Limb (tissue), 2 donors: Measurements from ENCODE around the gene UBL4B.

Source experiments
- DNase-seq, 2 donors: peaks; one replicate each; pipeline ENCODE4 v3.0.0-alpha.2; 2016; ENCODE audit errors: extremely low spot score in 2 of 2

UBL4B gene

GRCh38 chr1:110084227-110085078 lies 27.8 kb upstream of the UBL4B start:
- peak in 1 of 2 donors; percentile 60 for DNase-seq

GRCh38 chr1:110085671-110086070 lies 26.6 kb upstream of the UBL4B start:
- DNase-seq, result no peak

GRCh38 chr1:110086961-110087360 lies 25.3 kb upstream of the UBL4B start:
- no peak for DNase-seq

- peak; percentile 27 to 51 for DNase-seq
Observed at GRCh38 chr1:110087812-110088738, 24.2 kb upstream of the UBL4B start.

GRCh38 chr1:110088739-110089316 lies 23.4 kb upstream of the UBL4B start:
- DNase-seq, result no peak

GRCh38 chr1:110089561-110090275 lies 22.5 kb upstream of the UBL4B start:
- DNase-seq, result no peak

- DNase-seq, result no peak
Observed at GRCh38 chr1:110091381-110091780, 20.9 kb upstream of the UBL4B start.

- DNase-seq, result no peak
Observed at GRCh38 chr1:110091791-110092190, 20.5 kb upstream of the UBL4B start.

GRCh38 chr1:110092991-110093390 lies 19.3 kb upstream of the UBL4B start:
- no peak for DNase-seq

GRCh38 chr1:110094931-110095654 lies 17.1 kb upstream of the UBL4B start:
- DNase-seq, result no peak

- DNase-seq, result no peak
Observed at GRCh38 chr1:110097507-110098221, 14.6 kb upstream of the UBL4B start.

GRCh38 chr1:110098222-110099026 lies 13.8 kb upstream of the UBL4B start:
- no peak for DNase-seq

- DNase-seq, result no peak
Observed at GRCh38 chr1:110100335-110100734, 11.9 kb upstream of the UBL4B start.

- peak in 1 of 2 donors; percentile 31 for DNase-seq
Observed at GRCh38 chr1:110102081-110102480, 10.2 kb upstream of the UBL4B start.

- DNase-seq, result peak; percentile 72 to 82
Observed at GRCh38 chr1:110106013-110106941, 6.0 kb upstream of the UBL4B start.

- DNase-seq, result no peak
Observed at GRCh38 chr1:110107867-110108469, 4.3 kb upstream of the UBL4B start.

- no peak for DNase-seq
Observed at GRCh38 chr1:110111081-110111480, 1.2 kb upstream of the UBL4B start.

GRCh38 chr1:110112656-110113055 lies 413 bp downstream of the UBL4B start:
- no peak for DNase-seq
